ENCODE measurements around the gene SENP1. TPM values are rescaled to one million over a fixed set of nuclear protein-coding genes. Genes with fewer than 3 reads are reported as not detected.
"Not testable (repeated sequence)": the region's sequence is repeated elsewhere in the genome, so short reads cannot be mapped to it uniquely, and the experiment has no call there.

SENP1 gene
- total RNA-seq, 1 experiment from 2014 or later = 41.6 TPM

GRCh38 chr12:48128800-48129199 is 22.9 kb upstream of the SENP1 start:
- Histone ChIP-seq H3K9me3 (ENCODE audit: low read depth, low read length, poor library complexity, severe bottlenecking) (no peaks in the 10 kb centered on the region), H3K27me3 (replicated peaks; ENCODE audit: insufficient read depth, low read depth, low read length, poor library complexity) (no peaks in the 10 kb centered on the region), H3K4me1 (ENCODE audit: insufficient read depth, low read length, poor library complexity, severe bottlenecking) (no peaks in the 10 kb centered on the region), H3K27ac (ENCODE audit: low read depth, low read length, poor library complexity, severe bottlenecking) (no peak overlapping the region), H3K4me3 (ENCODE audit: low read depth, low read length, poor library complexity, severe bottlenecking) (no peak overlapping the region), H3K36me3 (ENCODE audit: insufficient read depth, low read length, poor library complexity, severe bottlenecking) (peaks cover 81% of the 10 kb centered on the region)
- no peak for TF ChIP-seq CTCF (conservative IDR thresholded peaks at IDR 0.05; ENCODE audit: low read depth, low read length)
- TF ChIP-seq EZH2 (IDR thresholded peaks at IDR 0.05; ENCODE audit: borderline replicate concordance, low read depth, low read length, poor library complexity, severe bottlenecking) = no peak
- ChIA-PET POLR2A (ENCODE audit: low non-redundant PET) (interaction anchor here (0.6 kb wide), 1 partner anchor 451 kb away, joined by 3 read pairs; no protein-coding TSS in a partner anchor), CTCF (no interaction called here)
- intact Hi-C loops (cut with micrococcal nuclease; ENCODE audit: unreplicated experiment) = no loop called here
- DNase-seq (ENCODE audit: low spot score) = no peak
- BruUV-seq (replicated peaks) = no TSS peak

- CTCF ChIA-PET = no interaction called here
- Histone ChIP-seq H3K36me3 (ENCODE audit: insufficient read depth, low read length, poor library complexity, severe bottlenecking) (peaks cover 77% of the 10 kb centered on the region), H3K27me3 (replicated peaks; ENCODE audit: insufficient read depth, low read depth, low read length, poor library complexity) (no peaks in the 10 kb centered on the region), H3K9me3 (ENCODE audit: low read depth, low read length, poor library complexity, severe bottlenecking) (no peaks in the 10 kb centered on the region), H3K4me1 (ENCODE audit: insufficient read depth, low read length, poor library complexity, severe bottlenecking) (peaks cover 2% of the 10 kb centered on the region), H3K4me3 (ENCODE audit: low read depth, low read length, poor library complexity, severe bottlenecking) (no peak overlapping the region), H3K27ac (ENCODE audit: low read depth, low read length, poor library complexity, severe bottlenecking) (no peak overlapping the region)
- POLR2A ChIA-PET (ENCODE audit: low non-redundant PET) = no interaction called here
- DNase-seq (ENCODE audit: low spot score) = no peak
- TF ChIP-seq CTCF (conservative IDR thresholded peaks at IDR 0.05; ENCODE audit: low read depth, low read length) (no peak), EZH2 (IDR thresholded peaks at IDR 0.05; ENCODE audit: borderline replicate concordance, low read depth, low read length, poor library complexity, severe bottlenecking) (no peak)
- no TSS peak for BruUV-seq (replicated peaks)
- intact Hi-C loops (cut with micrococcal nuclease; ENCODE audit: unreplicated experiment) = no loop called here
These were observed 21.2 kb upstream of the SENP1 start for GRCh38 chr12:48126953-48127630.

GRCh38 chr12:48125985-48126384 is 20.1 kb upstream of the SENP1 start:
- Histone ChIP-seq H3K4me1 (ENCODE audit: insufficient read depth, low read length, poor library complexity, severe bottlenecking) (peaks cover 4% of the 10 kb centered on the region), H3K27me3 (replicated peaks; ENCODE audit: insufficient read depth, low read depth, low read length, poor library complexity) (no peaks in the 10 kb centered on the region), H3K36me3 (ENCODE audit: insufficient read depth, low read length, poor library complexity, severe bottlenecking) (peaks cover 68% of the 10 kb centered on the region), H3K4me3 (ENCODE audit: low read depth, low read length, poor library complexity, severe bottlenecking) (no peak overlapping the region), H3K27ac (ENCODE audit: low read depth, low read length, poor library complexity, severe bottlenecking) (no peak overlapping the region), H3K9me3 (ENCODE audit: low read depth, low read length, poor library complexity, severe bottlenecking) (no peaks in the 10 kb centered on the region)
- CTCF ChIA-PET = no interaction called here
- no peak for DNase-seq (ENCODE audit: low spot score)
- BruUV-seq (replicated peaks) = no TSS peak
- POLR2A ChIA-PET (ENCODE audit: low non-redundant PET) = no interaction called here
- intact Hi-C loops (cut with micrococcal nuclease; ENCODE audit: unreplicated experiment) = no loop called here
- TF ChIP-seq EZH2 (IDR thresholded peaks at IDR 0.05; ENCODE audit: borderline replicate concordance, low read depth, low read length, poor library complexity, severe bottlenecking) = no peak
- no peak for TF ChIP-seq CTCF (conservative IDR thresholded peaks at IDR 0.05; ENCODE audit: low read depth, low read length)

- intact Hi-C loops (cut with micrococcal nuclease; ENCODE audit: unreplicated experiment); POLR2A ChIA-PET (ENCODE audit: low non-redundant PET); CTCF ChIA-PET; H3K4me3 ChIP-seq (ENCODE audit: low read depth, low read length, poor library complexity, severe bottlenecking); H3K27me3 ChIP-seq (replicated peaks; ENCODE audit: insufficient read depth, low read depth, low read length, poor library complexity); BruUV-seq (replicated peaks); DNase-seq (ENCODE audit: low spot score); H3K9me3 ChIP-seq (ENCODE audit: low read depth, low read length, poor library complexity, severe bottlenecking); H3K4me1 ChIP-seq (ENCODE audit: insufficient read depth, low read length, poor library complexity, severe bottlenecking); H3K27ac ChIP-seq (ENCODE audit: low read depth, low read length, poor library complexity, severe bottlenecking): not testable (repeated sequence)
- H3K36me3 ChIP-seq (ENCODE audit: insufficient read depth, low read length, poor library complexity, severe bottlenecking) = peaks cover 63% of the 10 kb centered on the region
These were observed 19.7 kb upstream of the SENP1 start for GRCh38 chr12:48125542-48125941.
